ENCODE data around the gene ALKBH6. TPM values are rescaled to one million over a fixed set of nuclear protein-coding genes. Genes with fewer than 3 reads are reported as not detected.

The ALKBH6 gene
- total RNA-seq, 2 donors from 2014 or later, result 16.2 to 16.5 TPM

DNA sequence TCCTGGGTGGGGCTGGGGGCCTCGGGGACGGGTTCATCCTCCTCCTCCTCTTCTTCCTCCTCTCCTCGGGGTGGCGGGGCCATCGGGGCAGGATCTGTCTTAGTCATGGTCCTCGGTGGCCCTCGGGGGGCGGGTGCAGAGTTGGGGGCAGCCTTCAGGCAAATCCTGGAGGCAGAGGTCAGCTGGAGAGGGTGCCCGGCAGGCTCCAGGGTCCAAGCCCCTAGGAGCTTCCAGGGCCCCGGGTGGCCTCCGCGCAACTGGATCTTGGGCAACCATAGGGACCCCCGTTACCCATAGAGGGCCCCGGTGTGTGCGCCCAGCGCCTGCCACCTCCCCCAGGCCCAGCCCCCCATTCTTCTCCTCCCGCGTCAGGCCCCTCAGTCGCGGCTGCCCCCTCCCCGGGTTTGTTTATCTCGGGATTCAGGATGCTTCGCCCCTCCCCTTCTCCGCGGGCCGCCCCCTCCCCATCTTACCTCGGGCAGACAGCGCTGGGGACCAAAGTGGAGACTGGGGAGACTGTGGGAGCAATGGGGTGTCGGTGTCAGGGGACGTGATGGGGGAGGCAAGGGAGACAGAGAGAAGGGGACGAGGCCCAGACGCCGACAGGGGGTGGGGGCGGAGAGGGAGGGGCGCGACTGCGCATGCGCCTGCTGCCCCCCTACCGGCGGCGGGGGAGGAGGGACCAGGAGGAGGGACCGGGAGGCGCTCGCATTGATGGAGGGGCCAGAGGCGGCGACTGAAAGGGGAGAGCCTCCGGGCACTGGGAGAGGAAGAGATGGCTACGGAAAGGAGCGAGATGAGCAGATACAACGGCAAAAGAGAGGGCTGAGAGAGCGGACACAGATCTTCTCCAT, 18.5 kb upstream of the ALKBH6 start, which contains the start of gene CLIP3:
TSS of gene CLIP3 (minus strand) at position 623 of the 854 bp plus-strand sequence. CDS start at position 107, 516 bp downstream.
- peak in 1 of 2 donors; percentile 35 for TF ChIP-seq CTCF (IDR thresholded peaks at IDR 0.05)
- Histone ChIP-seq H3K4me3 (peak within 1 kb of the TSS; percentile 64 to 65), H3K4me1 (peaks cover 0 to 15% of the 10 kb centered on the region in 2 donors), H3K27me3 (no peaks in the 10 kb centered on the region), H3K27ac (peak within 1 kb of the TSS; percentile 4 to 72), H3K36me3 (no peaks in the 10 kb centered on the region), H3K9me3 (no peaks in the 10 kb centered on the region)
- no peak for DNase-seq (ENCODE audit: low spot score)

- Histone ChIP-seq H3K36me3 (no peaks in the 10 kb centered on the region), H3K27ac (no peak overlapping the region)
- TF ChIP-seq CTCF (IDR thresholded peaks at IDR 0.05), result no peak
Observed at GRCh38 chr19:36031308-36031707, 17.3 kb upstream of the ALKBH6 start.

GRCh38 chr19:36030264-36031148, 16.5 kb upstream of the ALKBH6 start:
- no peak overlapping the region for H3K4me3 ChIP-seq
- H3K9me3 ChIP-seq, result no peaks in the 10 kb centered on the region
- H3K27ac ChIP-seq, result no peak overlapping the region
- no peaks in the 10 kb centered on the region for H3K27me3 ChIP-seq
- no peaks in the 10 kb centered on the region for H3K36me3 ChIP-seq
- DNase-seq (ENCODE audit: low spot score), result no peak
- peaks cover 0 to 15% of the 10 kb centered on the region in 2 donors for H3K4me1 ChIP-seq
- no peak for TF ChIP-seq CTCF (IDR thresholded peaks at IDR 0.05)

More at GRCh38 chr19:36031308-36031707, 17.3 kb upstream of the ALKBH6 start:
- H3K9me3 ChIP-seq, result no peaks in the 10 kb centered on the region
- DNase-seq (ENCODE audit: low spot score), result no peak
- H3K4me3 ChIP-seq, result no peak overlapping the region
- H3K4me1 ChIP-seq, result peaks cover 0 to 15% of the 10 kb centered on the region in 2 donors
- no peaks in the 10 kb centered on the region for H3K27me3 ChIP-seq

- no peaks in the 10 kb centered on the region for H3K27me3 ChIP-seq
- no peak overlapping the region for H3K27ac ChIP-seq
- no peak overlapping the region for H3K4me3 ChIP-seq
- no peaks in the 10 kb centered on the region for H3K36me3 ChIP-seq
- no peaks in the 10 kb centered on the region for H3K9me3 ChIP-seq
- TF ChIP-seq CTCF (IDR thresholded peaks at IDR 0.05), result no peak
- no peak for DNase-seq (ENCODE audit: low spot score)
- peaks cover 0 to 15% of the 10 kb centered on the region in 2 donors for H3K4me1 ChIP-seq
Observed at GRCh38 chr19:36028313-36029041, 14.5 kb upstream of the ALKBH6 start.

DNA sequence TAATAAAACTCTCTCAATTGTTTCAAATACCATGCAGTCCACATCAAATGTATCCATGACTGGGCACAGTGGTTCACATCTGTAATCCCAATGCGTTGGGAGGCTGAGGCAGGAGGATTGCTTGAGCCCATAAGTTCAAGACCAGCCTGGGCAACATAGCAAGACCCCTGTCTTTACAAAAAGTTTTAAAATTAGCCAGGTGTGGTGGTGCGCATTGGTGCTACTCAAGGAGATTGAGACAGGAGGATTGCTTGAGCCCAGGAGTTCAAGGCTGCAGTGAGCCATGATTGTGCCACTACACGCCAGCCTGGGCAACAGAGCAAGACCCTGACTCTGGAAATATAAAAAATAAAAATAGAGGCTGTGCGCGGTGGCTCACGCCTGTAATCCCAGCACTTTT, 13.7 kb upstream of the ALKBH6 start:
- DNase-seq (ENCODE audit: low spot score), result no peak
- H3K9me3 ChIP-seq, result no peaks in the 10 kb centered on the region
- no peak overlapping the region for H3K4me3 ChIP-seq
- no peak for TF ChIP-seq CTCF (IDR thresholded peaks at IDR 0.05)
- no peak overlapping the region for H3K27ac ChIP-seq
- H3K27me3 ChIP-seq, result no peaks in the 10 kb centered on the region
- H3K4me1 ChIP-seq, result peaks cover 0 to 8% of the 10 kb centered on the region in 2 donors
- H3K36me3 ChIP-seq, result no peaks in the 10 kb centered on the region

Data from right atrium auricular region (tissue), 2 donors.